Mucosa of rectum (tissue), 2 donors: ENCODE measurements around the gene RIMS1.

Source experiments
- H3K27ac ChIP-seq, 2 donors: one replicate each; pipeline ENCODE4 v1.7.0; 2013; ENCODE audit warnings: inconsistent platforms in 2 of 2, low read depth in 2 of 2, low read length in 2 of 2
- H3K27me3 ChIP-seq, 2 donors: one replicate each; pipeline ENCODE4 v1.7.0; 2013; ENCODE audit warnings: low read length in 2 of 2; ENCODE audit not compliant: control insufficient read depth in 2 of 2, insufficient read depth in 2 of 2
- H3K36me3 ChIP-seq, 2 donors: one replicate each; pipeline ENCODE4 v1.7.0; 2013; ENCODE audit warnings: low read length in 2 of 2; ENCODE audit not compliant: control insufficient read depth in 2 of 2, insufficient read depth in 2 of 2
- H3K4me1 ChIP-seq, 2 donors: one replicate each; pipeline ENCODE4 v1.7.0; 2013; ENCODE audit warnings: low read length in 2 of 2, mild to moderate bottlenecking in 1 of 2; ENCODE audit not compliant: control insufficient read depth in 2 of 2, insufficient read depth in 2 of 2
- H3K4me3 ChIP-seq, 2 donors: one replicate each; pipeline ENCODE4 v1.7.0; 2013; ENCODE audit warnings: low read length in 2 of 2
- H3K9ac ChIP-seq, 2 donors: one replicate each; pipeline ENCODE4 v1.7.0; 2013; ENCODE audit warnings: low read length in 2 of 2, low read depth in 1 of 2, mild to moderate bottlenecking in 1 of 2
- H3K9me3 ChIP-seq, 2 donors: one replicate each; pipeline ENCODE4 v1.7.0; 2013; ENCODE audit warnings: low read length in 2 of 2; ENCODE audit not compliant: control insufficient read depth in 2 of 2
- donor health status: healthy.
- donor health status: Normal muscosa, but diverticular disease.

RIMS1 gene

GRCh38 chr6:71889366-71889765, 3.0 kb downstream of the RIMS1 start:
- Histone ChIP-seq H3K4me3 (no peak overlapping the region), H3K4me1 (no peaks in the 10 kb centered on the region), H3K36me3 (no peaks in the 10 kb centered on the region), H3K27me3 (peaks cover 10 to 23% of the 10 kb centered on the region in 2 donors), H3K27ac (no peak overlapping the region), H3K9ac (no peak overlapping the region), H3K9me3 (no peaks in the 10 kb centered on the region)

- Histone ChIP-seq H3K36me3 (no peaks in the 10 kb centered on the region), H3K9me3 (no peaks in the 10 kb centered on the region), H3K27me3 (peaks cover 0 to 8% of the 10 kb centered on the region in 2 donors), H3K9ac (no peak overlapping the region), H3K4me3 (no peak overlapping the region), H3K27ac (no peak overlapping the region), H3K4me1 (no peaks in the 10 kb centered on the region)
Measured at GRCh38 chr6:71892641-71893040, 6.3 kb downstream of the RIMS1 start.

- H3K9me3 ChIP-seq, result no peaks in the 10 kb centered on the region
- no peaks in the 10 kb centered on the region for H3K36me3 ChIP-seq
- no peak overlapping the region for H3K4me3 ChIP-seq
- peaks cover 0 to 2% of the 10 kb centered on the region in 2 donors for H3K27me3 ChIP-seq
- H3K4me1 ChIP-seq, result no peaks in the 10 kb centered on the region
- no peak overlapping the region for H3K9ac ChIP-seq
- no peak overlapping the region for H3K27ac ChIP-seq
Measured at GRCh38 chr6:71900642-71901041, 14.3 kb downstream of the RIMS1 start.

GRCh38 chr6:71902261-71902660, 15.9 kb downstream of the RIMS1 start:
- no peaks in the 10 kb centered on the region for H3K9me3 ChIP-seq
- peaks cover 0 to 2% of the 10 kb centered on the region in 2 donors for H3K27me3 ChIP-seq
- H3K4me3 ChIP-seq, result no peak overlapping the region
- no peaks in the 10 kb centered on the region for H3K36me3 ChIP-seq
- no peak overlapping the region for H3K9ac ChIP-seq
- H3K27ac ChIP-seq, result no peak overlapping the region
- no peaks in the 10 kb centered on the region for H3K4me1 ChIP-seq

GRCh38 chr6:71906813-71907212, 20.5 kb downstream of the RIMS1 start:
- H3K27ac ChIP-seq, result no peak overlapping the region
- no peak overlapping the region for H3K4me3 ChIP-seq
- H3K9me3 ChIP-seq, result no peaks in the 10 kb centered on the region
- H3K27me3 ChIP-seq, result peaks cover 0 to 2% of the 10 kb centered on the region in 2 donors
- no peaks in the 10 kb centered on the region for H3K4me1 ChIP-seq
- H3K9ac ChIP-seq, result no peak overlapping the region
- H3K36me3 ChIP-seq, result no peaks in the 10 kb centered on the region

- H3K27ac ChIP-seq, result no peak overlapping the region
- no peaks in the 10 kb centered on the region for H3K9me3 ChIP-seq
- H3K4me1 ChIP-seq, result no peaks in the 10 kb centered on the region
- no peaks in the 10 kb centered on the region for H3K36me3 ChIP-seq
- no peak overlapping the region for H3K9ac ChIP-seq
- no peak overlapping the region for H3K4me3 ChIP-seq
- peaks cover 0 to 2% of the 10 kb centered on the region in 2 donors for H3K27me3 ChIP-seq
Measured at GRCh38 chr6:71908162-71908765, 21.9 kb downstream of the RIMS1 start.

- H3K36me3 ChIP-seq, result no peaks in the 10 kb centered on the region
- H3K27me3 ChIP-seq, result no peaks in the 10 kb centered on the region
- no peak overlapping the region for H3K9ac ChIP-seq
- H3K4me3 ChIP-seq, result no peak overlapping the region
- H3K4me1 ChIP-seq, result no peaks in the 10 kb centered on the region
- H3K27ac ChIP-seq, result no peak overlapping the region
- no peaks in the 10 kb centered on the region for H3K9me3 ChIP-seq
Measured at GRCh38 chr6:71913444-71914234, 27.3 kb downstream of the RIMS1 start.

- Histone ChIP-seq H3K27me3 (no peaks in the 10 kb centered on the region), H3K27ac (no peak overlapping the region), H3K4me1 (no peaks in the 10 kb centered on the region)
Measured at GRCh38 chr6:71929047-71929446, 42.7 kb downstream of the RIMS1 start.

GRCh38 chr6:71933881-71934280, 47.5 kb downstream of the RIMS1 start:
- Histone ChIP-seq H3K27ac (no peak overlapping the region), H3K4me3 (no peak overlapping the region), H3K4me1 (no peaks in the 10 kb centered on the region), H3K9ac (no peak overlapping the region), H3K27me3 (no peaks in the 10 kb centered on the region), H3K36me3 (no peaks in the 10 kb centered on the region), H3K9me3 (no peaks in the 10 kb centered on the region)

More at GRCh38 chr6:71929047-71929446, 42.7 kb downstream of the RIMS1 start:
- no peak overlapping the region for H3K4me3 ChIP-seq
- H3K9ac ChIP-seq, result no peak overlapping the region
- no peaks in the 10 kb centered on the region for H3K9me3 ChIP-seq
- no peaks in the 10 kb centered on the region for H3K36me3 ChIP-seq

GRCh38 chr6:71965404-71965803, 79.1 kb downstream of the RIMS1 start:
- H3K4me3 ChIP-seq, result no peak overlapping the region
- H3K36me3 ChIP-seq, result no peaks in the 10 kb centered on the region
- H3K27ac ChIP-seq, result no peak overlapping the region
- no peak overlapping the region for H3K9ac ChIP-seq
- H3K9me3 ChIP-seq, result no peaks in the 10 kb centered on the region
- H3K4me1 ChIP-seq, result no peaks in the 10 kb centered on the region
- no peaks in the 10 kb centered on the region for H3K27me3 ChIP-seq
